Muscle of leg (tissue), 11 donors: ENCODE measurements around the gene FGD5. TPM values are rescaled to one million over a fixed set of nuclear protein-coding genes. Genes with fewer than 3 reads are reported as not detected.
"Not testable (repeated sequence)": the region's sequence is repeated elsewhere in the genome, so short reads cannot be mapped to it uniquely, and the experiment has no call there.

Experiments used
- DNase-seq: peaks from one replicate; pipeline ENCODE4 v3.0.0; 2013
- H3K27ac ChIP-seq: one replicate; pipeline ENCODE4 v1.5.1; 2013; ENCODE audit warnings: mild to moderate bottlenecking, low read length, control low read depth
- H3K27me3 ChIP-seq: one replicate; pipeline ENCODE4 v1.6.1; 2013; ENCODE audit warnings: low read length; ENCODE audit not compliant: control insufficient read depth, insufficient read depth
- H3K36me3 ChIP-seq: one replicate; pipeline ENCODE4 v1.6.1; 2013; ENCODE audit warnings: low read length; ENCODE audit not compliant: control insufficient read depth, insufficient read depth
- H3K4me1 ChIP-seq: one replicate; pipeline ENCODE4 v1.6.1; 2013; ENCODE audit warnings: low read length; ENCODE audit not compliant: control insufficient read depth, insufficient read depth
- H3K4me3 ChIP-seq: one replicate; pipeline ENCODE4 v1.5.1; 2013; ENCODE audit warnings: low read length, control low read depth
- H3K9me3 ChIP-seq: replicated peaks from 2 replicates; pipeline ENCODE4 v1.6.1; 2013; ENCODE audit warnings: low read depth, low read length; ENCODE audit not compliant: control insufficient read depth
- WGBS: methylation state at CpG from one replicate; pipeline ENCODE4 v1.1.5; 2013; ENCODE audit warnings: missing lambda C conversion rate; ENCODE audit not compliant: insufficient coverage; 5-methylcytosine and 5-hydroxymethylcytosine counted together
- polyA plus RNA-seq, 8 donors: library from polyadenylated mRNA; unstranded; fragments of 120-200 nt; gene quantifications; one replicate each; pipeline versions ENCODE4 v1.2.1 to v1.2.3, GENCODE V29; 2013; ENCODE audit warnings: inconsistent platforms in 1 of 8, low replicate concordance in 1 of 8; ENCODE audit not compliant: insufficient read length in 8 of 8, insufficient read depth in 1 of 8
- total RNA-seq: library from RNA; stranded (reverse); fragments of 120-200 nt; gene quantifications from one replicate; pipeline ENCODE4 v1.2.4, GENCODE V29; 2013

FGD5 gene
- total and polyA plus RNA-seq, 9 donors: 14.1 to 26.4 (median 20.0) TPM

- Histone ChIP-seq H3K9me3 (peaks cover 4% of the 10 kb centered on the region), H3K36me3 (peaks cover 13% of the 10 kb centered on the region)
Observed at GRCh38 chr3:14900881-14901873, 82.4 kb downstream of the FGD5 start.

GRCh38 chr3:14902719-14903118 is 84.0 kb downstream of the FGD5 start:
- H3K4me1 ChIP-seq: peaks cover 21% of the 10 kb centered on the region
- H3K36me3 ChIP-seq: peaks cover 13% of the 10 kb centered on the region
- WGBS: 17% methylated on average over 4 of the region's 7 CpGs

More at GRCh38 chr3:14900881-14901873, 82.4 kb downstream of the FGD5 start:
- peaks cover 9% of the 10 kb centered on the region for H3K4me1 ChIP-seq
- DNase-seq: no peak
- 68% methylated on average over 15 of the region's 15 CpGs for WGBS
- no peak overlapping the region for H3K27ac ChIP-seq
- H3K4me3 ChIP-seq: no peak overlapping the region
- H3K27me3 ChIP-seq: no peaks in the 10 kb centered on the region

GRCh38 chr3:14903501-14903900 is 84.7 kb downstream of the FGD5 start:
- H3K27me3 ChIP-seq, H3K27ac ChIP-seq, H3K4me3 ChIP-seq, H3K9me3 ChIP-seq, DNase-seq: not testable (repeated sequence)
- no CpG with 5 or more reads among the region's 3 CpGs for WGBS
- H3K4me1 ChIP-seq: peaks cover 24% of the 10 kb centered on the region
- H3K36me3 ChIP-seq: peaks cover 10% of the 10 kb centered on the region

More at GRCh38 chr3:14902719-14903118, 84.0 kb downstream of the FGD5 start:
- Histone ChIP-seq H3K27ac (peak overlapping the region; percentile 67), H3K4me3 (no peak overlapping the region), H3K9me3 (peaks cover 4% of the 10 kb centered on the region), H3K27me3 (no peaks in the 10 kb centered on the region)
- DNase-seq: peak; percentile 97

- DNase-seq: no peak
- Histone ChIP-seq H3K36me3 (peaks cover 2% of the 10 kb centered on the region), H3K4me1 (peaks cover 24% of the 10 kb centered on the region), H3K27me3 (no peaks in the 10 kb centered on the region), H3K27ac (no peak overlapping the region), H3K9me3 (peaks cover 4% of the 10 kb centered on the region), H3K4me3 (no peak overlapping the region)
- WGBS: 100% methylated on average over 3 of the region's 6 CpGs
Observed at GRCh38 chr3:14905055-14905657, 86.4 kb downstream of the FGD5 start.

- Histone ChIP-seq H3K27ac (no peak overlapping the region), H3K36me3 (peaks cover 7% of the 10 kb centered on the region), H3K4me1 (peaks cover 24% of the 10 kb centered on the region), H3K4me3 (no peak overlapping the region), H3K9me3 (peaks cover 4% of the 10 kb centered on the region), H3K27me3 (no peaks in the 10 kb centered on the region)
- whole genome bisulfite sequencing: 81% methylated on average over 8 of the region's 11 CpGs
- no peak for DNase-seq
Observed at GRCh38 chr3:14906355-14906971, 87.7 kb downstream of the FGD5 start.

GRCh38 chr3:14907043-14907966 is 88.5 kb downstream of the FGD5 start:
- WGBS: 35% methylated on average over 13 of the region's 18 CpGs
- peaks cover 4% of the 10 kb centered on the region for H3K9me3 ChIP-seq

GRCh38 chr3:14909250-14909649 is 90.5 kb downstream of the FGD5 start:
- peaks cover 15% of the 10 kb centered on the region for H3K4me1 ChIP-seq
- DNase-seq: no peak
- no CpG with 5 or more reads among the region's 5 CpGs for WGBS
- H3K9me3 ChIP-seq: peaks cover 4% of the 10 kb centered on the region
- no peak overlapping the region for H3K4me3 ChIP-seq
- H3K36me3 ChIP-seq: peaks cover 15% of the 10 kb centered on the region
- no peaks in the 10 kb centered on the region for H3K27me3 ChIP-seq
- H3K27ac ChIP-seq: no peak overlapping the region

More at GRCh38 chr3:14907043-14907966, 88.5 kb downstream of the FGD5 start:
- no peak overlapping the region for H3K4me3 ChIP-seq
- H3K27ac ChIP-seq: peak overlapping the region; percentile 6
- peaks cover 13% of the 10 kb centered on the region for H3K36me3 ChIP-seq
- DNase-seq: peak; percentile 53
- H3K27me3 ChIP-seq: no peaks in the 10 kb centered on the region
- H3K4me1 ChIP-seq: peaks cover 21% of the 10 kb centered on the region

GRCh38 chr3:14911651-14912050 is 92.9 kb downstream of the FGD5 start:
- H3K27ac ChIP-seq: no peak overlapping the region
- H3K27me3 ChIP-seq: no peaks in the 10 kb centered on the region
- H3K9me3 ChIP-seq: no peaks in the 10 kb centered on the region
- DNase-seq: no peak
- WGBS: 88% methylated on average over 11 of the region's 11 CpGs
- peaks cover 12% of the 10 kb centered on the region for H3K4me1 ChIP-seq
- H3K36me3 ChIP-seq: peaks cover 15% of the 10 kb centered on the region
- H3K4me3 ChIP-seq: no peak overlapping the region

GRCh38 chr3:14913071-14913925 is 94.5 kb downstream of the FGD5 start:
- Histone ChIP-seq H3K4me3 (no peak overlapping the region), H3K4me1 (peaks cover under 1% of the 10 kb centered on the region), H3K36me3 (peaks cover 15% of the 10 kb centered on the region), H3K9me3 (no peaks in the 10 kb centered on the region), H3K27ac (no peak overlapping the region), H3K27me3 (no peaks in the 10 kb centered on the region)
- WGBS: 67% methylated on average over 7 of the region's 10 CpGs
- DNase-seq: no peak
